NCI-H2029 (cell line): ENCODE results near the gene RAPGEF1.

Experiments
- DNase-seq: peaks from one replicate; lab custom pipeline; 2025; lab: John Stamatoyannopoulos, UW

Gene RAPGEF1

GRCh38 chr9:131529597-131530545 lies 210.0 kb downstream of the RAPGEF1 start:
- DNase-seq: no peak

- DNase-seq: no peak
Observed at GRCh38 chr9:131528886-131529505, 210.9 kb downstream of the RAPGEF1 start.

- DNase-seq: no peak
Observed at GRCh38 chr9:131528186-131528585, 211.7 kb downstream of the RAPGEF1 start.
